Diencephalon (tissue), 1 donor: ENCODE measurements around the gene RAD51B. TPM values are rescaled to one million over a fixed set of nuclear protein-coding genes. Genes with fewer than 3 reads are reported as not detected.

Source experiments
- small RNA-seq: library from RNA; depleted of rRNA; stranded (forward); fragments of <200 nt; gene quantifications from one replicate; pipeline ENCODE3, GENCODE V24; 2014
- total RNA-seq: library from RNA; depleted of rRNA; stranded (reverse); fragments of >200 nt; gene quantifications from one replicate; pipeline ENCODE4 v1.2.3, GENCODE V29; 2014

Gene RAD51B
- total RNA-seq, result 12.2 TPM

GRCh38 chr14:67819563-67820421, at the start of gene RAD51B:
RAD51B (plus strand) TSS chr14:67819779.

GRCh38 chr14:67816326-67817002, 3.1 kb upstream of the RAD51B start, which contains the start of gene ZFYVE26:
ZFYVE26 (minus strand) TSS chr14:67816590; CDS start chr14:67815963, 627 bp downstream.

Small RNA genes within 50 kb of the gene (small RNA-seq; reads per million reads assigned to genes)
- not detected for gene RN7SL108P
- not detected for gene RN7SL706P
- gene RNU6-921P, result not detected

Other genes with a start within 250 kb of the RAD51B start
- gene PIGH, start 219.5 kb upstream of the RAD51B start, total RNA-seq, result 36.4 TPM
- 57.4 TPM for gene ARG2, start 199.9 kb upstream of the RAD51B start, total RNA-seq
- 57.0 TPM for gene VTI1B, start 145.1 kb upstream of the RAD51B start, total RNA-seq
- gene RDH11, start 124.0 kb upstream of the RAD51B start, total RNA-seq, result 133 TPM
- 1.8 TPM for gene RDH12, start 117.9 kb upstream of the RAD51B start, total RNA-seq
- gene ZFYVE26, start 3.2 kb upstream of the RAD51B start, total RNA-seq, result 20.1 TPM